RCC 7860 (cell line): Measurements from ENCODE around the gene RPL5.
A peak's percentile ranks its signal among the peaks of the same experiment; 100 is the strongest.

ENCODE experiments used
- DNase-seq: peaks from one replicate; pipeline ENCODE4 v3.0.0-alpha.2; 2015; ENCODE audit warnings: low spot score
- FAIRE-seq: peaks from 2 replicates; lab custom pipeline; 2012; peaks lifted over from hg19 to GRCh38; lab: Jason Lieb, UNC

The RPL5 gene

DNA sequence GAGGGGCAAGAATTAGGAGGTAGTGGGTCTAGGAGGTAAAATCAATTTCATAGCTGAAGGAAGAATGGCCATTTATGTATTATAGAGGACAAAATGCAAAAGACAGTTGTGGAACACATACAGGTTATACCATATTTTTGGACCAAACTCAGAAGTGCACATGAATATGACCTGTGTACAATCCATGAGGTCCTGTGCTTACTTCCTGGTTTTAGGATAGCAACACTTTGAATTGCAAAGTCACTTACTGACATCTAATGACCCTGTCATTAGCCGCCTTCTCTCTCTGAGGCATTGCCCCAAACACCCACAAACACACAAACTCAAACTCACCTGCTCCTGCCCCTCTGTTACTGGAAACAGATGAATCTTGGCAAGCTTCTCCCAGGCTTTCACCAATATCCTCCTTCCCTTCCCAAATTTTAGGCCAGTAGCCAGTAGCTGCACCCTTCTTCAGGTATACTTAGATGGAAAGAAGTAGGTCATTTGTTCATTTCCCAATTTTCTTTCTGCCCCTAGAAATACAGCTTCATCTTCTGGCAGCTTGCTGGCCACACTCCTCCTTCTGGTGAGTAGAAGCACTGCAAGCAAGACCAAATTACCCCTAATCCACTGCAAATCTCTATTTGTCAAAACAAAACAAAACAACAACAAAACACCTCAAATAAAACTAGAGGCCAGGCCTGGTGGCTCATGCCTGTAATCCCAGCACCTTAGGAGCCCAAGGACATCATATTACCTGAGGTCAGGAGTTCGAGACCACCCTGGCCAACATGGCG, 13.7 kb upstream of the RPL5 start:
- no peak for FAIRE-seq
- DNase-seq = no peak

DNA sequence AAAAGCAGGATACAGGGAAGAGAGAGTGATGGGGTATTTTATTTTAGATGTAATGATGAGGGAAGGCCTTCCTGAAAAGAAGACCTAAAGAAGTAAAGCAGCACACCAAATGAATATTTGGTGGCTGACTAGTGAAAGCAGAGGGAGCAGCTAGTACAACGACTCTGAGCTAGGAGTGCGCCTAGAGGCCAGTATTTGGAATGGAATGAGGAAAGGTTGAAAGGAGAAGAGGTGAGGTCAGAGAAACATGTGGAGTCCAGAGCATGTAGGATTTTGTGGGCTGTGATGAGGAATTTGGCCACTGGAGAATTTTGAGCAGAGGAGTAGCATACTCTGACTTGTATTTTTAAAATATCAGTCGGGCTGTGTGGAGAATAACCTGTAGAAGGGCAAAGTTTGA, 11.8 kb upstream of the RPL5 start:
- DNase-seq (no peak), FAIRE-seq (no peak)

DNA sequence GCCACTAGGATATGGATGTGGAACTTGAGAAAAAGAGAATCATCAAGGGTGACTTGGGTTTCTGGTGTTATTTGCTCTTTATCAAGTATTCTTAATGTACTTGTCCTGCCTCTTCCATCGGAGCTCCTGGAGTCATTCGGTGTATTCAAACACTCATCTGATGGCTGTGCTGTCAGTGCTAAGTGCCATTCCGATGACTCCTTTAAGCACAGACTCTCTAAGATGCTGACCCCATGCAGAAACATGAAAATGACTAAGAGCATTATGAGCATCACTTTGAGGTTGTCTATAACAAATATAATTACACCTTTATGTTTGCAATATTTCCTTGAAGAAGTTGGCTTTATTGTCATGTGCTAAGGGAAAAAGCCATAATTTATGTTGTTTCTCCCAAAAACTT, 11.3 kb upstream of the RPL5 start:
- FAIRE-seq (no peak), DNase-seq (no peak)

DNA sequence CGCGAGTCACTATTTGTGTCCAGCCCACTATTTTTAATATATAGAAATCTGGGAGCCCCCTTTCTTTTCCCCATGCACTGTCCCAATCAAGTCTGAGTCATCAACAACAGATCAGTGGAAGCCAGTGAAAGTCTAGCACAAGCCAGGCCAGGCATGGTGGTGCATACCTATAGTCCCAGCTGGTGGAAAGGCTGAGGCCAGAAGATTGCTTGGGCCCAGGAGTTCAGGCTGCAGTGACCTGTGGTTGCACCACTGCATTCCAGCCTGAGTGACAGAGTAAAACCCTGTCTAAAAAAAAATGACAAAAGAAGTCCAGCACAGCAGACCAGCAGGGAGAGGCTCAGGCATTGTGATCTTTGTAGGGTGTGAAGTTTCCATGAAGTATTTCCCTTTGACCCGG, 9.0 kb upstream of the RPL5 start:
- FAIRE-seq = no peak
- peak; percentile 25 for DNase-seq

DNA sequence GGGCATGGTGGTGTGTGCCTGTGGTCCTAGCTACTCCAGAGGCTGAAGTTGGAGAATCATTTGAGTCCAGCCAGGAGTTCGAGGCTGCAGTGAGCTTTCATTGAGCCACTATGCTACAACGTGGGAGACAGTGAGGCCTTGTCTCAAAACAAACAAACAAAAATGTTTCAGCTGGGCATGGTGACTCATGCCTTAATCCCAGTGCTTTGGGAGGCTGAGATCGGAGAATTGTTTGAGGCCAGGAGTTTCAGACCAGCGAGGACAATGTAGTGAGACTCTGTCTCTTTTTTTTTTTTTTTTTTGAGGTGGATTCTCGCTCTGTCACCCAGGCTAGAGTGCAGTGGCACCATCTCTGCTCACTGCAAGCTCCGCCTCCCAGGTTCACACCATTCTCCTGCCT, 5.0 kb upstream of the RPL5 start:
- DNase-seq (no peak), FAIRE-seq (no peak)

DNA sequence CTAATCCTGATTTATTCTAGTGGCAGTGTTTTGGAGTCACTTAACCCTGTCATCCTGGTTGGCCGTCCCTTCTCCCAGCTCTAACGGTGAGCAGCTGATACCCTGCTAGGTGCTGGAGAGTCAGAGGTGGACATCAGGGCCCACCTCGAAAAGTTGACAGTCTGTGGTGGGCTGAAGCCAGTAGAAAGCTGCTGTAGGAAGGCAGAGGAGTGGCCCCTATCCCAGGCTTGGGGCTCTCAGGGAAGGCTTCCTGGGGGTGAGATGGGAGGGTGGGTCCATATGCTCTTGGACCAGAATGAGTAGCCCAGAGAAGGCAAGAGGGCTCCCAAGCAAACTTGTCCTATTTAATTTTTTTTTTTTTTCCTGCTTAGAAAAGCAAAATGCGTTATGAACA, 475 bp upstream of the RPL5 start:
- FAIRE-seq = no peak
- DNase-seq = no peak

DNA sequence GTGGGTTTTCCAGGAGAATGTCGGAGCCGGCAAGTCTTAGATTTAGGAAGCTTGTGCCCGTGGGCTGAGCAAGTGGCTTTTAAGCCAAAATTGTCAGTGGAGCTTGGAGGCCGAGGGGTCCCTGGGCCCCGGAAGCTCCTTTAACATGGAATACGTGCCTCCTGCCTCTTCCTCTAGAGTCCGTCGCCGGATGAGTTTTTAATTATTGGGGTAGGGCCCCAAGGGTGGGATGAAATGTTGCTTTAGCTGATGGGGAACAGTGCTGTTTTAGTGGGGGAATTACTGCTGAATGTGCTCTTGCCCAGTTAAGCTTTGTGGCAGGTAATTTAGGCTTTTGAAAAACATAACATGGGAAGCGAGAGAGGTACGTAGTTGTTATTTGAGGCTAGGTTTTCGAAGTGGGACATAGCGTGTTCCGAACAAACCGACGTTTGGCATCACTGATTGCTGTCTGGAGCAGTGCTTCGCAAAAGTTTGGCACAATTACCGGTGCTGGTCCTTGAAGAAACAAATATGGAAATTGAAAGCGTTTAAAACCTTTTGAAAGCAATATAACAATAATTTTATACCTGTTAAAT, 786 bp downstream of the RPL5 start:
- DNase-seq (no peak), FAIRE-seq (no peak)

DNA sequence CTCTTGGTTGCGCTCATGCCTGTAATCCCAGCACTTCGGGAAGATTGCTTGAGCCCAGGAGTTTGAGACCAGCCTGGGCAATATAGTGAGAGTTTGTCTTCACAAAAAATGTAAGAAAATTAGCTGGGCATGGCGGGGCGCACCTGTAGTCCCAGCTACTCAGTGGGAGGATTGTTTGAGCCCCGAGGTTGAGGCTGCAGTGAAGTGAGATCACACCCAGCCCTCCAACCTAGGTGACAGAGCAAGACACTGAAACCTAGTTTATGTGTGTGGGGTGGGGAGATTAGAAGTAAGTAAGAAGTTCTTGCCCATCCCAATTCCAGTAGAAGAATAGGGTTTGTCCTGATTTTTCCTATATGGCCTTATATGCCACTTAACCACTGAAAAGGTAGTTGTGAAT, 2.0 kb downstream of the RPL5 start:
- FAIRE-seq (no peak), DNase-seq (no peak)

DNA sequence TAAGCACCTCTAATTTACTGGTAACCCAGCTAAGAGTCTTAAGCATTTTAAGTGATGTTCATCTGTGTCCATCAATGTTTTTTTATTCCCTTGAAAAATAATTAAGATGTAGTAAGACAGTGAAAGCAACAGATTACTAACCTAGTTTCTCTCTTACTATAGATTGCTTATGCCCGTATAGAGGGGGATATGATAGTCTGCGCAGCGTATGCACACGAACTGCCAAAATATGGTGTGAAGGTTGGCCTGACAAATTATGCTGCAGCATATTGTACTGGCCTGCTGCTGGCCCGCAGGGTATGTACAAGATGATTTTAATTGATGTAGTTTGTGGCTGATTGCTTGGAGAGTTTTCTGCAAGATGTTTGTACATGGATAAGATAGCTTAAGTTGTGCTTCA, 2.8 kb downstream of the RPL5 start:
- FAIRE-seq = no peak
- no peak for DNase-seq

DNA sequence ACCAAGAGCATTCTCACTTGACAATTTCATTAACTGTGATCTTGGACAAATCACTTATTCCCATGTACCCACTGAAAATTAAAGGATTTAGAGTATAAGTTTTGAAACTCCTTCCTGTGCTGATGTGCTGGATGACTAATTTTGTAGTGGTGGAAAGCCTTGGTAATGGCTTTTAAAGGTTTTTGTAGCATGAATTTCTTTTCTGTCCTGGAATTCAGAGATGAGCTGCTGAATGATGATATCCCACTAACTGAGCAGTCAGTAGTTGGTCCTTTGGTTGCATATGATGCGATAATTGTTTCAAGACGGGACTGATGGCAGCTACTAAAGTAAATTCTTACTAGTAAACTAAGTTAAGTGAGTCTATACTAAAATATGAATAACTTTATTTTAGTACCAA, 5.2 kb downstream of the RPL5 start:
- DNase-seq (no peak), FAIRE-seq (no peak)

DNA sequence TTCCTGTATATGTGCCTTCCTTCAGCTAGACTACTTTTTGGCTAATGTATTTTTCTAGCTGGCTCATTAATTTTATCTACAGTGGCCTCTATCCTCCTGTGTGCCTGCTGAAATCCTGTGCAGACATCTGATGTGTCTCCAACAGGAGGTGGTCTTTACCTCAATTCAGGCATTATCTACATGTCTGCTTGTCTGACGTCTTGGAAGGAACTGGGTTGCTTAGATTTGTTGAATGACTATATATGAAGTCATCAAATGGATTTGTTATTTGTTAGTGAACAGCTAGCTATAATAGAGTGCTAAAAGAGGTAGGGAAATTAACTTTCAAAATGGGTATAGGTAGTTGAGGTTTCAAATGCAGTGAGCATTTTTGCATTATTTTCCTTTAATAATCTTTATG, 6.7 kb downstream of the RPL5 start:
- DNase-seq (no peak), FAIRE-seq (no peak)

DNA sequence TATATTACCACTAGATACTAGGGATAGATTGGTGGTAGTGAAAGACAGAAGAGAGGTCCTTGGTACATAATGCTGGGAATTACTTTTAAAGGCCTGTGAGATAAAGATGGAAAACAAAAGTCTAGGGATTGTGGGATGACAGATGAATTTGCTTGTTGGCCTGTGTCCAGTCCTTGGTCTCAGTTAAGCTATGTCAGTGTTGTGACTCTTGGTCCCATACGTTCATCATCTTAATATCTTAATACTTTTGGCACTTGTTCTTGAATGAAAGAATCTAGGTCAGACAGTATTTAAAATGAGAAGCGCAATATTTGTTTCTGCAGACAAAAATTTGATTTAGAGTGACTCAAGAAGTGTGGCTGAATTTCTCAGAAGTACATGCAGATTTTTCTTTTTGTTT, 7.6 kb downstream of the RPL5 start:
- no peak for FAIRE-seq
- DNase-seq = no peak

DNA sequence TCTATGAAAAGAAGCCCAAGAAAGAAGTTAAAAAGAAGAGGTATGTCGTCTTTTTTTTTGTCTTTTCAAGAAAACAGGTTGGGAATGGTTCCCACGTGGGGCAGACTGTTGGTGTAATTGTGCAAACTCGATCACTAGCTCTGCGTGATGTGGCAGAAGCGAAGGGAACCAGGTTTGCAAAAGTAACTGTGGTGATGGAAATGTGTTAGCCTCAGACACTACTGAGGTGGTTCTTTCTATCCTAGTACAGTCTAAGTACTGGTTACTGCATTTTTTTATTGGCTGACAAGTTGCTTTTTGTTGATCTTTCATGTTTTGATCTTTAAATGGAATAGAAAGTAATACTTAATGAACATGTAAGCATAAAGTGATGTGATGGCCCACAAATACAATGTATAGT, 8.8 kb downstream of the RPL5 start:
- no peak for FAIRE-seq
- DNase-seq = no peak

DNA sequence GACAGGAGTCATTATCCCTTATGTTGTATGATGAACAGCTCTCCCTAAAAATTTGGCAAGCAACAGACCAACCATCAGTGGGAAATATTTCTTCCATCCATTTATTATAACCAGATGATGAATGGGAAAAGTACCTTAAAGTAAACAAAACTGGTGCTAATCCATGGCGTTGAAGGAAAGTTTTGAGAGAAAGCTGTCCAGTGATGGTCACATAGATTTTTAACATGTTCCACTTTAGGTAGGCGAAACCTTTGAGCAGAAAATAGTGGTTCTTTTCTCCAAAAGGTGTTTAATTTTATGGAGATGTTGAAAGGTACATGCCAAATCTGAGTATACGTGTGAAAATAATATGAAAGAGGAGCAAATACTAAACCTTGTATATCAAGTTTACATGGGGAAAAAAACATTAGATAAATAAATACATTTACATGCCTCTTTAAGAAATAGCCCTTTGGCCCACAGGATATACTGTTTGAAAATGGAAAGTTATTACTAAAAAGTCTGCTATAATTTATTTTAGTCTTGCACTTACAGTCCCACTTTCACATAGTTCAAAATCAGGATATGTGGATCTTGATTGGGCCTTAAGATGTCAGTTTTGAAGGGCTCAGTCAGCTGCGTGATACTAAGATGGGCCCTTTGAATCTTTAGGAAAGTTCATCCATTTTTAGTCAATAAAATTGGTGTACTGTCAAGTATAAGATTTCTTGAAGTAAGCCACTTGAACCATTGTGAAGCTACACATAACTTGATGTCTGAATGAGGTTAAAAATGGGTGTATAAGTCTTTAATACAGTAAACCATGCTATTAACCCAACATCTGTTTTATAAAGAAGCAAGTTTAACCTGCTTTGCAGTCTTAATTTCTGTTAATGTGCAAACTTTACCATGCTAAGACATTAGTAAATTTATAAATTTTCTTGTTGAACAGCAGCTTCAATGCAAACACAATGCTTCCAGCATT, 10.5 kb downstream of the RPL5 start:
- DNase-seq = no peak

DNA sequence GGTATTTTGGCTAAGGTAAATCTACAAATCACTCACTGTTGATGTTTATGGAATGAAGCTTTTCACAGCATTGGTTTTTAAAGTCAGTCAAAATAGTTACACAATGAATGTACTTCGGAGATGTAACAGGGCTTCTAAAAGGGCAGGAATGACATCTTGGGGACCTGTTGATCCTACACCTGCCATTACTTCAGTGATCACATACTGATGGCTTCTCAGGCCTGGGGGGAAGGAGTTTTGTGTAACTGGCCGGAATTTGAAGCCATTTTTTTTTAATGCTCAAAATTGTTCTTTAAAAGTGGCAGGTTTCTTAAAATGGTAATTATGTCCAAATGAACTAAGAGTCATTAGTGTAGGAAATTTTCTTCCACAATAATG, 11.2 kb downstream of the RPL5 start:
- DNase-seq = no peak
- FAIRE-seq = no peak

More for the DNA sequence above, 10.5 kb downstream of the RPL5 start:
- FAIRE-seq = no peak

DNA sequence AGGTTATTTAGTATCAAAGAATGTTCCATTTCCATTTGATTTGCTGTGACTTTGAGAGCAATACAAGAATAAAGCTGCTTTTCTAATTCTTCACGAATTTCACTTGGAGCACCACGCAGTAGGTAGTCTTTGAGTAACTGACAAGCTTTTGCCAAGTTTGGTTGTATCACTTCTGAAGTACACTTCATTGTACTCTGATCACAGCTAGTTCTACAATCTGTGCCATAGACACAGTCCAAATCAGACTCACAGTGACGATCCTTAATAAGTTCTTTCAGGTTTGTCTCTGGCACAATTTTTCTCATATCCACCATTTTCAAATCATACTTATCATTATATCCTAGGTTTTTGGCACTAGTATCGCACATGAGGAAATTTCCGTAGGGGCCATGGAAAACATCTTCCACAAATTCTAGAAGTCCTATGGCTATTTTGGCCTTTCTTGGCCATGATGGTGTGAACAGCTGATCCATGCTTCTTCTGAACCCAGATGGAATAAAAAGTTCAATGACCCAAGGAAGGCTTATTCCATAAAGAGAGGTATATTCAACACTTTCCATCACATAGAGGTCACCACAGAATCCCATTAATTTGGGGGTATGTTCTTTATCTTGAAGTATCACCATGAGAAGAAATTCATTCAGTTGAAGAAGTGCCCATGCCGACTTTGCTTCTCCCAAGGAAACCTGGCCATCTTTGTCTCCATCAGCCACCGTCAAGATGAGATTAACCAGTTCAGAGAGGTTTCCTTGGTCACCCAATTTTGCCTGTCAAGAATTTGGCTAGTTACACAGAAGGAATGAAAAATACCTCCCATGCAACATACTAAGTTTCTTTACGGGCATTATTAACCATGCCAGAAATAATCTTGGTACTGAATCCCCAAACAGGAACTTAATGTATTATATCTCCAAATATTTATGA, 11.9 kb downstream of the RPL5 start:
- no peak for FAIRE-seq

DNA sequence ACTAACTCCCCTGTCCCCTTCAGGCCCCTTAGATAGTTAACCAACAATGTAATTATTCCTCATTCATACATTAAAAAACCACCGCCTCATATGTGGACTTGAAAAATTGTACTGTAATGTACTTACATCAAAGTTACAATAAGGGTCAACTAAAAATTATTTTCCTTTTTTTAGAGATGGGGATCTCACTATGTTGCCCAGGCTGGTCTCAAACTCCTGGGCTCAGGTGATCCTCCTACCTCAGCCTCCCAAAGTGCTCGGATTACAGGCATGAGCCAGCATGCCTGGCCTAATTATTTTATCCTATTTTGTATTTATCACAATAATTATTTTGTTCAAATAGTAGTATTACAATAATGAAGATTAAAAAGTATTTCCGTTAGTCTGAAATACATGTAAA, 12.6 kb downstream of the RPL5 start:
- FAIRE-seq (no peak), DNase-seq (no peak)

More for the DNA sequence above, 11.9 kb downstream of the RPL5 start:
- DNase-seq = no peak

DNA sequence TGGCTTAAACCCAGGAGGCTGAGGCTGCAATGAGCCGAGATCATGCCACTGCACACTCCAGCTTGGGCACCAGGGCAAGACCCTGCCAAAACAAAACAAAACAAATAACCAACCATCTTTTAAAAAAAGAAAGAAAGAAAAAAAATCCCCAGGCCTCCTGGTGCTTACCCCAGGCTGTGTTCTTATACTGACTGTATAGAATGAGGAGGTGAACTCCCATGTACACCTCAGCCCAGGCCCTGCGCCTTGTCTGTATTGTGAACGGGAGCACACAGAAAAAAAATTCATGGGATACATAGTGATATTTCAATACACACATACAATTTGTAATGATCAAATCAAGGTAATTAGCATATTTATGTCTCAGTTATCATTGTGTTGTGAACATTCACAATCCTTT, 14.1 kb downstream of the RPL5 start:
- DNase-seq (no peak), FAIRE-seq (no peak)

DNA sequence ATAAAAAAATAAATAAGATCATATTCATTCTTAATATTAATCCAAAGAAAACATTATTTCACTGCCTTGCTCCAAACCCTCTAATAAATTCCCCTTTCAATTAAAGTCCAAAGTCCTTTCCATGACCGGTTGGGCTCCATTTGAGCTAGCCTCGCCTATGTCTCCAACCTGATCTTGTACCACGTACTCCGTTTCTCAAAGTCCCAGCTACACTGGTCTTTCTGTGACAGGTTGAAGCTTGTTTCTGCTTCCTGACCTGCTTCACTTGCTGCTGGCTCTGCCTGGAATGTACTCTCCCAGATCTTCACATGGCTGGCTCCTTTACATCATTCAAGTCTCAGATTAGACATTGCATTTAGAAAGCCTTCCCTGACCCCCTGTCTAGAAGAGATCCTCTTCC, 16.4 kb downstream of the RPL5 start:
- no peak for DNase-seq
- no peak for FAIRE-seq

DNA sequence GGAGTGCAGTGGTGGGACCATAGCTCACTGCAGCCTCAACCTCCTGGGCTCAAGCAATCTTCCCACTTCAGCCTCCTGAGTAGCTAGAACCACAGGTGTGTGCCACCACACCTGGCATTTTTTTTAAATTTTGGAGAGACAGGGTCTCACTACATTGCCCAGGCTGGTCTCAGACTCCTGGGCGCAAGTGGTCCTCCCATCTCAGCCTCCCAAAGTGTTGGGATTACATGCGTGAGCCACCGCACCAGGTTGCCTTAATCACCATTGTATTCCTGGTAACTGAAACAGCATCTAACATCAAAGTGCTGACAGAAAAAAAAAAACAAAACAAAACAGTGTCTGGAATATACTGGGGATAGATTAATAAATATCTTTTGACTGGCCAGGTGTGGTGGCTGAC, 18.2 kb downstream of the RPL5 start:
- no peak for FAIRE-seq
- no peak for DNase-seq

DNA sequence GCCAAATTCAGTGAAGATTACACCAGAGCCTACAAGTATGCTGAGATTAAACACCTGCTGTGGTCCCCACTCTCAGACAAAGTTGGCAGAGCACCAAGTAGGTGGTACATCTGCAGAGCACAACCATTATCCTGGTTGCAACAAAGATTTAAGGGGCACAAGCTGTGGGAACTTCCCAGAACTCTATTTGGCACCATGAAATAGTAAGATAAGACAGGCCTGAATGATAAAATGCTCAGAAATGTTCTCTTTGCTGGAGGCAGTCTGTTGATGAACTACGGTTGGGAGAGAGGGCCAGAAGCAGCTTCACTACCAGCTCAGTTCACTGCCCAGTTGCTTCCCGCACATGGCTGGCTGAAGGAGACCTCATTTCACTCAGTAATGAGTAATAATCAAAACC, 19.9 kb downstream of the RPL5 start:
- DNase-seq = no peak

More for the DNA sequence above, 19.9 kb downstream of the RPL5 start:
- no peak for FAIRE-seq
